Measurements from ENCODE around the gene NFAM1.

Gene NFAM1

DNA sequence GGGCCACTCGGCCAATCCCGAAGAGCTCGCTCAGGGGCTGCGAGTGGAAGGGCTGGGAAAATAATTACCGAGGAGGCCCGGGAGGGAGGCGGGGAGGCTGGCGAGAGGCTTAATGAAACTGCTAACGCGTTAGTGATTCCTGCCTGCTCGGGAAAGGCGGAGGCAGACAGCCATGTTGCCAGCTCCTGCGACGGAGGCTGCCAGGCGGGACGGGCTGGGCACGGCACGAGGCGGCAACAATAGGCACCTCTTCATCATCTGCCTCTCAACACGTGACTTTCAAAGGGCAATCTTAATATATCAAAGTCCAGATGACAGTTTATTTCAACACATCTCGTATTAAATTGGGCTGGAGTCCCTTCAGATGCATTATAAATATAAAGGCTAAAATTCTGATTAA, 93.7 kb downstream of the NFAM1 start:
- no peak for DNase-seq (ENCODE audit: insufficient read length, low spot score)
- no peak for FAIRE-seq

DNA sequence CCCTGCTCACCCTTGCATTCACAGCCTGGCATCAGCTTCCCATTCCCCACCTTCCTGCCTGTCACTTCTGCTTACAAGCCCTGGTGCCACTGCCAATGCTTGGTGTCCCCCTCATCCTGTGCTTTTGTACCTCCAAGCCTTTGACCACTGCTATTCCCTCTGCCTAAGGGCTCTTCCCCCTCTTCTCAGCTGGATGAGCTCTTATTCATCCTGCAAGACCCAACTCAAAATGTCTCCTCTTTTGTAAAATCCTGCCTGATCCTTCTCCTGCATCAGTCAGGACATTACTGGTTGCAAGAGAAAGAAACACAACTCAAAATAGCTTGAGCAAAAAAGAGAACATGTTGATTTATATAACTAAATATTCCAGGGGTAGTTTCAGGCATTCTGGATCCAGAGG, 94.8 kb downstream of the NFAM1 start:
- DNase-seq (ENCODE audit: insufficient read length, low spot score), result no peak

GRCh38 chr22:42336527-42337227, 95.5 kb downstream of the NFAM1 start:
- DNase-seq (ENCODE audit: insufficient read length, low spot score), result no peak
- FAIRE-seq, result no peak

More for the DNA sequence above, 94.8 kb downstream of the NFAM1 start:
- FAIRE-seq, result no peak

GRCh38 chr22:42335839-42336378, 96.3 kb downstream of the NFAM1 start:
- no peak for DNase-seq (ENCODE audit: insufficient read length, low spot score)

DNA sequence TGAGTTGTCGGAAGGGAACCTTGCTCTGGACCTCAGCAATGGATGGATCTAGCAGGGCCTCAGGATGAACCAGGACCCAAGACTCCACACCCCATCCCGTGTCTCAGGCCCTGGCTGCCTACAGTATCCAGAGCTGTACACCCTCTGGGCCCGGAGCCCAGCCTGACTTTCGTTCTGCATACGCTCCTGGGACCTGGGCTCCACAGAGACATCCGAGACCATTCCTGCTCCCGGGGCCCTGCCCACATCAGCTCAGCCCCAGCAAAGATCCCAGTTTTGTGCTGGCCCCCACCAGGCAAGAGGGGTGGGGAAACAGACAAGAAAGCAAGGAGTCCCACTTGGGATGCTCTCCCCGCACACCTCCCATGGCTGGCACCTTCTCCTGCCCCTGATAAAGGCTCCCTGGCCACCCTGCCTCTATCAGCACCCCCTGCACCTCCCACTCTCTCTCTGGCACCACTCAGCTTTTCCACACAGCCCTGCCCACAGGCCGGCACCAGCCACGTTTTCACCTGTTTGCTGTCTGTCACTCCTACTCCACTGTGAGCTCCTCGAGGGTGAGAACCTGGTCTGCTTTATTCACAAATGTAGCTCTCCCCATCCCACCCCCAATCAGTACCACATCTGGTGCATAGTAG, 97.2 kb downstream of the NFAM1 start:
- DNase-seq (ENCODE audit: insufficient read length, low spot score), result no peak
- FAIRE-seq, result no peak

More at GRCh38 chr22:42335839-42336378, 96.3 kb downstream of the NFAM1 start:
- no peak for FAIRE-seq

GRCh38 chr22:42333544-42333943, 98.7 kb downstream of the NFAM1 start:
- DNase-seq (ENCODE audit: insufficient read length, low spot score) (no peak), FAIRE-seq (no peak)

GRCh38 chr22:42332089-42332488, 100.1 kb downstream of the NFAM1 start:
- DNase-seq (ENCODE audit: insufficient read length, low spot score) (no peak), FAIRE-seq (no peak)

DNA sequence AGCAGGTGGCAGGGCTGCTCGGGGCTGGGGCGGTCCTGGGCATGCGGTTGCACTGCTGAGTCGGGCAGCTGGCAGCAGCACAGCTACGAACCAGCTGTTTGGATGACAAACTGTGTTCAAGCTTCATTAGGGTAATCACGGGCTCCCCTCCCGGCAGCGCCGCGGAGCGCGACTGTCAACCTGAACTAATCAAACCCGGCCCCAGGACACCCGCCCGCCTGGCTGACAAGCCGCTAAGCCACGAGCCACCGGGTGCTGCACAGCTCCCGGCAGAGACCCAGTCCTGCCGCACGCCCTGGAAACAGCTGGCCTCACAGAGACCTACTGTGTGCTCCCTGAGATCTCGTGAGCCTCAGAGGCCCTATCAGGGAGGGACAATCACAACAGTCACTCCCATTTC, 101.2 kb downstream of the NFAM1 start:
- DNase-seq (ENCODE audit: insufficient read length, low spot score), result no peak

More for the DNA sequence above, 101.2 kb downstream of the NFAM1 start:
- no peak for FAIRE-seq

All from GM19239 (cell line).